Liver (tissue), 9 donors: Measurements from ENCODE around the gene GALNT17. TPM values are rescaled to one million over a fixed set of nuclear protein-coding genes. Genes with fewer than 3 reads are reported as not detected.

ENCODE experiments used
- DNase-seq: peaks from one replicate; pipeline ENCODE4 v3.0.0-alpha.2; 2017; ENCODE audit warnings: low spot score
- H3K27ac ChIP-seq, 2 donors: one replicate each; pipeline ENCODE4 v1.7.0; 2013; ENCODE audit warnings: inconsistent platforms in 2 of 2, low read length in 2 of 2, control low read depth in 1 of 2, low read depth in 1 of 2, mild to moderate bottlenecking in 1 of 2
- H3K27me3 ChIP-seq, 4 donors: one replicate each; pipeline versions ENCODE4 v1.6.1 to v1.7.0; 2013; ENCODE audit warnings: low read length in 3 of 4, inconsistent platforms in 1 of 4, mild to moderate bottlenecking in 1 of 4, moderate library complexity in 1 of 4; ENCODE audit not compliant: control insufficient read depth in 4 of 4, insufficient read depth in 4 of 4
- H3K36me3 ChIP-seq, 4 donors: one replicate each; pipeline versions ENCODE4 v1.6.1 to v1.7.0; 2013; ENCODE audit warnings: low read length in 3 of 4, mild to moderate bottlenecking in 3 of 4, low read depth in 1 of 4, moderate library complexity in 1 of 4; ENCODE audit not compliant: control insufficient read depth in 4 of 4, insufficient read depth in 3 of 4
- H3K4me1 ChIP-seq, 4 donors: one replicate each; pipeline versions ENCODE4 v1.6.1 to v1.7.0; 2013; ENCODE audit warnings: low read length in 3 of 4, mild to moderate bottlenecking in 3 of 4, moderate library complexity in 1 of 4; ENCODE audit not compliant: control insufficient read depth in 4 of 4, insufficient read depth in 4 of 4
- H3K4me3 ChIP-seq, 3 donors: one replicate each; pipeline versions ENCODE4 v1.6.1 to v1.7.0; 2013; ENCODE audit warnings: low read length in 3 of 3, control low read depth in 1 of 3, low read depth in 1 of 3, mild to moderate bottlenecking in 1 of 3
- H3K9ac ChIP-seq, 2 donors: one replicate each; pipeline ENCODE4 v1.7.0; 2013; ENCODE audit warnings: low read length in 2 of 2, mild to moderate bottlenecking in 2 of 2, moderate library complexity in 2 of 2, control low read depth in 1 of 2, low read depth in 1 of 2
- H3K9me3 ChIP-seq, 4 donors: one replicate each; pipeline versions ENCODE4 v1.6.1 to v1.7.0; 2013; ENCODE audit warnings: low read length in 3 of 4; ENCODE audit not compliant: control insufficient read depth in 4 of 4
- ATF3 ChIP-seq: IDR thresholded peaks from 2 replicates; pipeline ENCODE4 v1.6.1; 2016; ENCODE audit warnings: antibody characterized with exemption
- EGR1 ChIP-seq, 2 donors: IDR thresholded peaks; 2 replicates each; pipeline ENCODE4 v1.6.1; 2016 to 2018; ENCODE audit warnings: antibody characterized with exemption in 2 of 2, low read depth in 2 of 2
- FOXA1 ChIP-seq: IDR thresholded peaks from 2 replicates; pipeline ENCODE4 v1.6.1; 2016; ENCODE audit warnings: antibody characterized with exemption
- FOXA2 ChIP-seq: IDR thresholded peaks from 2 replicates; pipeline ENCODE4 v1.6.1; 2016; ENCODE audit warnings: antibody characterized with exemption
- GABPA ChIP-seq, 2 donors: IDR thresholded peaks in 1 of 2; conservative IDR thresholded peaks in 1 of 2; 2 replicates each; pipeline ENCODE4 v1.6.1; 2016; ENCODE audit warnings: antibody characterized with exemption in 2 of 2, mild to moderate bottlenecking in 1 of 2, moderate library complexity in 1 of 2
- HNF4A ChIP-seq, 2 donors: conservative IDR thresholded peaks; 2 replicates each; pipeline ENCODE4 v1.6.1; 2016; ENCODE audit warnings: antibody characterized with exemption in 2 of 2, mild to moderate bottlenecking in 2 of 2
- HNF4G ChIP-seq: IDR thresholded peaks from 2 replicates; pipeline ENCODE4 v1.6.1; 2016; ENCODE audit warnings: antibody characterized with exemption
- JUND ChIP-seq, 2 donors: IDR thresholded peaks; 2 replicates each; pipeline ENCODE4 v1.6.1; 2016; ENCODE audit warnings: antibody characterized with exemption in 2 of 2
- NR2F2 ChIP-seq: IDR thresholded peaks from 2 replicates; pipeline ENCODE4 v1.6.1; 2016; ENCODE audit warnings: antibody characterized with exemption
- RAD21 ChIP-seq, 2 donors: IDR thresholded peaks; 2 replicates each; pipeline ENCODE4 v1.6.1; 2016; ENCODE audit warnings: antibody characterized with exemption in 2 of 2, mild to moderate bottlenecking in 2 of 2
- RXRA ChIP-seq, 2 donors: IDR thresholded peaks; 2 replicates each; pipeline ENCODE4 v1.6.1; 2017 to 2018; ENCODE audit warnings: antibody characterized with exemption in 2 of 2, mild to moderate bottlenecking in 1 of 2
- SP1 ChIP-seq: IDR thresholded peaks from 2 replicates; pipeline ENCODE4 v1.6.1; 2018; ENCODE audit warnings: antibody characterized with exemption, mild to moderate bottlenecking
- TAF1 ChIP-seq: conservative IDR thresholded peaks from 2 replicates; pipeline ENCODE4 v1.6.1; 2016; ENCODE audit warnings: antibody characterized with exemption, mild to moderate bottlenecking
- YY1 ChIP-seq: IDR thresholded peaks from 2 replicates; pipeline ENCODE4 v1.6.1; 2016; ENCODE audit warnings: antibody characterized with exemption, mild to moderate bottlenecking
- ZBTB33 ChIP-seq: IDR thresholded peaks from 2 replicates; pipeline ENCODE4 v1.6.1; 2016; ENCODE audit warnings: antibody characterized with exemption
- WGBS: extraction: QIAGEN DNeasy Blood & Tissue Kit; methylation state at CpG from one replicate; pipeline ENCODE4 v1.1.7; 2013; 5-methylcytosine and 5-hydroxymethylcytosine counted together
- polyA plus RNA-seq, 2 donors: library from polyadenylated mRNA; stranded (reverse) in 1 of 2; unstranded in 1 of 2; fragments of 200-250 nt in 1 of 2; fragments of >200 nt in 1 of 2; fragmentation: Nextera tagmentation in 1 of 2; extraction: Ambion mirVana in 1 of 2; gene quantifications; one replicate each; pipeline versions ENCODE4 v1.2.1 to v1.2.3, GENCODE V29; 2013 to 2015
- total RNA-seq, 2 donors: library from RNA; depleted of rRNA; stranded (reverse); fragments of >200 nt; gene quantifications; one replicate each; pipeline ENCODE4 v1.2.3, GENCODE V29; 2014
- TF ChIP-seq, protein P1 (sequence below): IDR thresholded peaks from 2 replicates; pipeline ENCODE4 v1.6.1; 2016; ENCODE audit warnings: antibody characterized with exemption, mild to moderate bottlenecking
- TF ChIP-seq, protein P2 (sequence below): IDR thresholded peaks from 2 replicates; pipeline ENCODE4 v1.6.1; 2016; ENCODE audit warnings: antibody characterized with exemption
- TF ChIP-seq, protein P3 (sequence below): fragments of 150-350 bp; IDR thresholded peaks from 2 replicates; pipeline ENCODE4 v1.5.1; 2017; ENCODE audit warnings: improper control_type of control experiment, low read depth, low read length; ENCODE audit not compliant: missing input control
- donor health status: healthy.
- donor health status: healthy.
- donor health status: healthy.
- donor health status: healthy.
- donor health status: healthy.

GALNT17 gene
- total and polyA plus RNA-seq, 4 donors = 0.10 to 0.42 (median 0.37) TPM; not detected in 1

DNA sequence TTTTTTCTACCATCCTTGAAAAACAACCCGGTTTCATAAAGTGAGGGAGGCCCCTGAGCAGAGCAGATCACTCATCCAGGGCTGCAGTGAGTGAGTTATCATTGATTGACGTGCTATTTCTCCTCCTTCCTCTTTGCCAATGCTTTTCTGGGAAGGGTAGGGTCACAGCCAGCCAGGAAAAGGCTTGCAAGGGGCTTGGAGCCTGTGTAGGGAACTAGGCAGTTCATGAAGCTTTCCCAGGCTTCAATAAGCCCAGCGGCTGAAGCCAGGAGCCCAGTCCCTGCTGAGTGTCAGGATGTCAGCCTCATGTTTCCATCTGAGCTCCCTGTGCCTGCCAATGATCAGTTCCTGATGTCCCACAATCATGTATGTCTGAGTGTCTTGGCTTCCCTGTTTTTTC lies 584.7 kb downstream of the GALNT17 start (continued):
- TF ChIP-seq, protein P1, sequence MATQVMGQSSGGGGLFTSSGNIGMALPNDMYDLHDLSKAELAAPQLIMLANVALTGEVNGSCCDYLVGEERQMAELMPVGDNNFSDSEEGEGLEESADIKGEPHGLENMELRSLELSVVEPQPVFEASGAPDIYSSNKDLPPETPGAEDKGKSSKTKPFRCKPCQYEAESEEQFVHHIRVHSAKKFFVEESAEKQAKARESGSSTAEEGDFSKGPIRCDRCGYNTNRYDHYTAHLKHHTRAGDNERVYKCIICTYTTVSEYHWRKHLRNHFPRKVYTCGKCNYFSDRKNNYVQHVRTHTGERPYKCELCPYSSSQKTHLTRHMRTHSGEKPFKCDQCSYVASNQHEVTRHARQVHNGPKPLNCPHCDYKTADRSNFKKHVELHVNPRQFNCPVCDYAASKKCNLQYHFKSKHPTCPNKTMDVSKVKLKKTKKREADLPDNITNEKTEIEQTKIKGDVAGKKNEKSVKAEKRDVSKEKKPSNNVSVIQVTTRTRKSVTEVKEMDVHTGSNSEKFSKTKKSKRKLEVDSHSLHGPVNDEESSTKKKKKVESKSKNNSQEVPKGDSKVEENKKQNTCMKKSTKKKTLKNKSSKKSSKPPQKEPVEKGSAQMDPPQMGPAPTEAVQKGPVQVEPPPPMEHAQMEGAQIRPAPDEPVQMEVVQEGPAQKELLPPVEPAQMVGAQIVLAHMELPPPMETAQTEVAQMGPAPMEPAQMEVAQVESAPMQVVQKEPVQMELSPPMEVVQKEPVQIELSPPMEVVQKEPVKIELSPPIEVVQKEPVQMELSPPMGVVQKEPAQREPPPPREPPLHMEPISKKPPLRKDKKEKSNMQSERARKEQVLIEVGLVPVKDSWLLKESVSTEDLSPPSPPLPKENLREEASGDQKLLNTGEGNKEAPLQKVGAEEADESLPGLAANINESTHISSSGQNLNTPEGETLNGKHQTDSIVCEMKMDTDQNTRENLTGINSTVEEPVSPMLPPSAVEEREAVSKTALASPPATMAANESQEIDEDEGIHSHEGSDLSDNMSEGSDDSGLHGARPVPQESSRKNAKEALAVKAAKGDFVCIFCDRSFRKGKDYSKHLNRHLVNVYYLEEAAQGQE = no peak

GRCh38 chr7:71718563-71718962 lies 586.6 kb downstream of the GALNT17 start:
- Histone ChIP-seq H3K9ac (no peak overlapping the region), H3K27ac (no peak overlapping the region), H3K9me3 (peaks cover 3 to 5% (median 4%) of the 10 kb centered on the region in 4 donors), H3K36me3 (no peaks in the 10 kb centered on the region), H3K27me3 (no peaks in the 10 kb centered on the region), H3K4me3 (no peak overlapping the region), H3K4me1 (no peaks in the 10 kb centered on the region)
- no peak for DNase-seq
- TF ChIP-seq TAF1 = no peak
- no peak for TF ChIP-seq RXRA (IDR thresholded peaks at IDR 0.05)
- no peak for TF ChIP-seq SP1
- no peak for TF ChIP-seq YY1
- no peak for TF ChIP-seq JUND (IDR thresholded peaks at IDR 0.05)
- TF ChIP-seq FOXA2 = no peak
- TF ChIP-seq, protein P2, sequence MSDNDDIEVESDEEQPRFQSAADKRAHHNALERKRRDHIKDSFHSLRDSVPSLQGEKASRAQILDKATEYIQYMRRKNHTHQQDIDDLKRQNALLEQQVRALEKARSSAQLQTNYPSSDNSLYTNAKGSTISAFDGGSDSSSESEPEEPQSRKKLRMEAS = no peak
- no peak for TF ChIP-seq HNF4A (conservative IDR thresholded peaks at IDR 0.05)
- no peak for TF ChIP-seq HNF4G
- no peak for TF ChIP-seq EGR1 (IDR thresholded peaks at IDR 0.05; ENCODE audit: low read depth in 2 of 2)
- TF ChIP-seq ZBTB33 = no peak
- no peak for TF ChIP-seq GABPA (IDR thresholded peaks at IDR 0.05 in 1 of 2, conservative IDR thresholded peaks at IDR 0.05 in 1 of 2)
- no peak for TF ChIP-seq ATF3
- no peak for TF ChIP-seq FOXA1
- TF ChIP-seq, protein P3, sequence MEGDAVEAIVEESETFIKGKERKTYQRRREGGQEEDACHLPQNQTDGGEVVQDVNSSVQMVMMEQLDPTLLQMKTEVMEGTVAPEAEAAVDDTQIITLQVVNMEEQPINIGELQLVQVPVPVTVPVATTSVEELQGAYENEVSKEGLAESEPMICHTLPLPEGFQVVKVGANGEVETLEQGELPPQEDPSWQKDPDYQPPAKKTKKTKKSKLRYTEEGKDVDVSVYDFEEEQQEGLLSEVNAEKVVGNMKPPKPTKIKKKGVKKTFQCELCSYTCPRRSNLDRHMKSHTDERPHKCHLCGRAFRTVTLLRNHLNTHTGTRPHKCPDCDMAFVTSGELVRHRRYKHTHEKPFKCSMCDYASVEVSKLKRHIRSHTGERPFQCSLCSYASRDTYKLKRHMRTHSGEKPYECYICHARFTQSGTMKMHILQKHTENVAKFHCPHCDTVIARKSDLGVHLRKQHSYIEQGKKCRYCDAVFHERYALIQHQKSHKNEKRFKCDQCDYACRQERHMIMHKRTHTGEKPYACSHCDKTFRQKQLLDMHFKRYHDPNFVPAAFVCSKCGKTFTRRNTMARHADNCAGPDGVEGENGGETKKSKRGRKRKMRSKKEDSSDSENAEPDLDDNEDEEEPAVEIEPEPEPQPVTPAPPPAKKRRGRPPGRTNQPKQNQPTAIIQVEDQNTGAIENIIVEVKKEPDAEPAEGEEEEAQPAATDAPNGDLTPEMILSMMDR = no peak
- no peak for TF ChIP-seq NR2F2
- no peak for TF ChIP-seq RAD21 (IDR thresholded peaks at IDR 0.05)
- TF ChIP-seq, protein P1 = no peak
- WGBS = 85% methylated on average over 6 of the region's 6 CpGs
